Middle frontal gyrus (tissue), 1 donor: ENCODE data around the gene WBP1.
A peak's percentile ranks its signal among the peaks of the same experiment; 100 is the strongest.
"Not testable (repeated sequence)": the region's sequence is repeated elsewhere in the genome, so short reads cannot be mapped to it uniquely, and the experiment has no call there.

Experiments used
- DNase-seq: peaks from one replicate; pipeline ENCODE4 v3.0.0-alpha.2; 2015; ENCODE audit warnings: low spot score; ENCODE audit errors: extremely low spot score

WBP1 gene

DNA sequence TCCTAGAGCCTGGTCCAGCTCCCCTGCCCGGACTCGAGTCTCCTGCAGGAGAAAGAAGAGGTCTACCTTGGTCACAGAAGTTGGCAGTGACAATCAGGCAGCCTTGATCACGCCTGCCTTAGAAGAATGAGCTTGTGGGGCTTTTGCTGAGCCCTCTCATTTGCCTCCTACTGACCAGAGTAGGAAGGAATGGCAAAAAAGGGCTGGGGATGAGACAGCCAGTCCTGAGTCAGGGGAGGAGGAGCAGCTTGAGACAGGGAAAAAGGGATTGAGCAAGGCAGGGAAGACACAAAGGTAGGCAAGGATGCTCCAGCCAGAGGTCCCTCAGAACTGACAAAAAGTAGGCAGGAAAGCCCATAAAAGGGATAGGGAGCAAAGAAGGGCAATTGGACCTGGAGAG is 30.7 kb upstream of the WBP1 start:
- no peak for DNase-seq

DNA sequence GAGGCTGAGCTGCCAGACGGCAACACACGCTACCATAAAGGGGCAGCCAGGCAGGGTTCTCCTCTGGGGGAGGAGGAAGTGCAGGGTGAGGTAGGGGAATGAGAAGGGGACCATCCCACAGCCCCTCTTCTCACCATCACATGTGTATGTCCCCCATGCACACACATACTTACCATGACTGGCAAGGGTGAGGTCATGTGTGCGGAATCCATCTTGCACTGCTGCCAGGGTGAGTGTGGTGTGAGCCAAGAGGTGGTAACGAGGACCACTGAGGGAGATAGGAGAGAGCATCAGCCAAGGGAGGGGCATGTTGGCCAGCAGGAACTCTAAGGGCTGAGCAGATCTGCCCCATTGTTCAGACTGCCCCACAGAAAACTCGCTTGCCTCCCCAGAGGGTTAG is 29.6 kb upstream of the WBP1 start:
- DNase-seq, result no peak

DNA sequence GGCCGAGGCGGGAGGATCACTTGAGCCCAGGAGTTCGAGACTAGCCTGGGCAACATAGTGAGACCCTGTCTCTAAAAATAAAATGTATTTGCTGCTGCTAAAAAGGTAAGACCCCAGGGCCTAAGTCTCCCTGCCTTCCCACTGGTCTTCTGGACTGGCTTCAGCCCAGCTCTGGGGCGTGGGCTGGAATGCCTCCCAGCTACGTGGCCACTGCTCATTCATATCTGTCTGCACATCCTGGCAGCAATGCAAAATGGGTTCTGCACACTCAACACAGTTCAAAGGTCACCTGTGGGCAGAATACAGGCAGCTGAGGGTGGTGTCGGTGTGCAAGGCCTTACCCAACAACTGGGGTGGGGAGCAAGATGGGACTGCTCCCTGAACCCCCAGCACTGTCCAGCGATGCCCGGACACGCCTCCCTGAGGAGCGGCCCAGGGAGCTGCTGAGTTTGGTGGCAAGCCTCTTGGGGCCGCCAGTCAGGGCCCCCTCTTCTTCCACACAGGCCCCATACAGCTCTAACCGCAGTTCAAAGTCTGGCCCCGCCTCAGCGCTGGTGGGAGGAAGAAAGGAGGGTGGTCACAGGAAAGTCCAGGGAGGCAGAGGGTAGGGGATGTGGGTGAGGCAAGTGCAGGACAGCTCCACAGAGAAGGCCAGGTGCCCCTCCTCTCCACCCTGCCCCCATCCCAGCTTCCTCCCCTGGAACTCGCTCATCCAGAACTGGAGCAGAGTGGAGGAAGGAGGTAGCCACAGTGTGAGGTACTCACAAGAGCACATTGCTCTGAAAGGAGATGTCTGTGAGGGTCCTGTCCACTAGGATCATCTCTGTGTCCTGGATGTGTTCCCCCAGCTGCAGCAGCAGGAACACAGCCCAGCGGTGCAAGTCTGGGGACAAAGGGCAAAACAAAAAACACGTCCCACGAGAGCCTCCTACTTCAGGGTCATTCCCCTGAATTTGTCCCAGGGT is 28.5 kb upstream of the WBP1 start:
- no peak for DNase-seq

- DNase-seq, result no peak
Observed at GRCh38 chr2:74430502-74430901, 27.7 kb upstream of the WBP1 start.

DNA sequence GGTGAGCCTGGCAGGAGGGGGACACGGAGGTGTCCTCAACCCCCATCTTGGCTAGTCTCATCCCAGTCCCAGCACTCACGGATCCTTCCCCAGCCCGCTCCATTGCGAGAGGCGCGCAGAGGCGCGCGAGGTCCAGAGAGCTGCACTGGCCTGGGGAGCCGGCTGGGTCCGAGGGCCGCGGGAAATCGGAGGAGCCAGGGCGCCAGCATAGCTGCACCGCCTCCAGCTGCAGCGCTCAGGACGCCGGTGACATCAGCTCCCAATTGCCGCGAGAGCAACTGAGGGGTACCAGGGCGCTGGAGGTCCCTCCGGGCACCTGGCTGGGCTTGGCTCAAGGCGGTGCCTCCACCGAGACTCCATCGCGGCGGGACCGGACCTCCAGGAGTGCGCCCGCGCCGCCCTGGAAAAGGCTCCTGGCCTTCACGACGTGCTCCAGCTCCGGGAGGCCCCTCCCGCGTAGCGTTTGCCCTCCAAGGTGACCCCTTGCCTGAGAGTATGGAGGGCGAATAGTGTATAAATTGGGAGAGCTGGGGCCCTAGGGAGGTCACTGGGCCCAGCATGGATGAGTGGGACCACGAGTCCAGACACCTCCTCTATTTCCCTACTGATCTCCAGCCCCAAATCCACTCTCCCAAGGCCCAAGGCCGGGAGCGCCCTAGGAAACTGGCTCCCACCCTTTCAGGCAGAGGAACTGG is 22.0 kb upstream of the WBP1 start:
- no peak for DNase-seq

GRCh38 chr2:74436848-74437695 is 21.2 kb upstream of the WBP1 start:
- DNase-seq, result no peak

GRCh38 chr2:74438248-74438647 is 20.0 kb upstream of the WBP1 start:
- DNase-seq, result no peak

DNA sequence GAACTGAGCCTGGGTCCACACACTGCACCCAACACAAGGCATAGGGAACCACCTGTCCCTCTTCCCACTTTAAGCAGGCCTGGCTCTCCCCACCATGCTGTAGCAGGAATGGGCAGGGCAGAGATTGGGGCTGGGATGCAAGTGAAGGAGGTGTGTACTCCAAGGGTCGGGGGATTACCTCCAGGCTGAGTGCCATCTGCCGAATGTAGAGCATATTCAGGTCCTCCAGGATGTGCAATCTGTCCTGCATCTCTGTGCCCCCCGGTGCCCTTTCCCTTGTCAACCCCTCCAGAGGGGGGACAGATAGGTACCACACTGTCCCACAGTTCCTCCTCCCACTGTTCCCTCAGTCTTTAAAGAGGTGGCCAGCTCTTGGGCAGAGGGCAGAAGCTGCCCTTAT is 18.9 kb upstream of the WBP1 start:
- no peak for DNase-seq

- DNase-seq, result peak; percentile 76
Observed at GRCh38 chr2:74439803-74440377, 18.3 kb upstream of the WBP1 start.

GRCh38 chr2:74440378-74441169 is 17.7 kb upstream of the WBP1 start:
- DNase-seq, result peak; percentile 58

- DNase-seq, result no peak
Observed at GRCh38 chr2:74441170-74441689, 17.0 kb upstream of the WBP1 start.

DNA sequence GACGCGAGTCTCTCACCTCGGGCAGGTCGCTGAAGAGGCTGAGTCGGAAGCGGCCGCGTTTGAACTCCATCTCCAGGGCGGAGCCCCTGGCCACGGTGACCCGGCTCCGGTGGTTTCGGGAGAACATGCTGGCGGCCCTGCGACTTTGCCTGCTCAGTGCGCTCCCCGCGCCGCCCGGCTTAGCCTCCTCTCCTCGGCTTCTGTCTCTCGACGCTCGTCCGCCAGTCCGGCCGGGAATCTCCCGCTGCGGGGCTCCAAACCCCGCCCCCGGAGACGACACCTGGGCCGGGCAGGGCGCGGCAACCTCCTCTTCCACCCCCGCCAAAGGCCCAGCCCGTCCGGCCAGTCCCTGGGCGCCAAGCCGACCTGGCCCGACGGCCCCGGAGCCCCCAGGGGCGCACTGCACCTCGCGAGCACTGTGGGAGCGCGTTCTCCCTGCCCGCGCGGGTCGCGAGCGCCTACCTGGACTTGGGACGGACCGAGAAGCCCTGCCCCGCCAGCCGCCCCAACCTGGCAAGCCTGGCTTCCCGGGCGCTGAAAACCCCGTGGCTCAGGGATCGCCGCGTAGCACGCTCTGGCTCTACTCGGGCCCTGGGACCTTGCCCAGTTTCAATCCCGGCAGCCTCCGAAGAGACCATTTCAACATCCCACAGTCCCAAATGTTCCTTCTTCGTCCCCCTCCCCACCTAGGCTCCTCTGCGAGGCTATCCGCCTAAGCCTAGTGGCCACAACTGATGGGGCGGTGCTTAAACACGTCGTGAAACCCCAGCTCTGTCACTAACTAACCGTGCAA is 16.4 kb upstream of the WBP1 start, which contains the start of gene RTKN:
RTKN (minus strand) TSS at position 248 of the 793 bp plus-strand sequence; CDS start at position 127, 121 bp downstream.
- no peak for DNase-seq

DNA sequence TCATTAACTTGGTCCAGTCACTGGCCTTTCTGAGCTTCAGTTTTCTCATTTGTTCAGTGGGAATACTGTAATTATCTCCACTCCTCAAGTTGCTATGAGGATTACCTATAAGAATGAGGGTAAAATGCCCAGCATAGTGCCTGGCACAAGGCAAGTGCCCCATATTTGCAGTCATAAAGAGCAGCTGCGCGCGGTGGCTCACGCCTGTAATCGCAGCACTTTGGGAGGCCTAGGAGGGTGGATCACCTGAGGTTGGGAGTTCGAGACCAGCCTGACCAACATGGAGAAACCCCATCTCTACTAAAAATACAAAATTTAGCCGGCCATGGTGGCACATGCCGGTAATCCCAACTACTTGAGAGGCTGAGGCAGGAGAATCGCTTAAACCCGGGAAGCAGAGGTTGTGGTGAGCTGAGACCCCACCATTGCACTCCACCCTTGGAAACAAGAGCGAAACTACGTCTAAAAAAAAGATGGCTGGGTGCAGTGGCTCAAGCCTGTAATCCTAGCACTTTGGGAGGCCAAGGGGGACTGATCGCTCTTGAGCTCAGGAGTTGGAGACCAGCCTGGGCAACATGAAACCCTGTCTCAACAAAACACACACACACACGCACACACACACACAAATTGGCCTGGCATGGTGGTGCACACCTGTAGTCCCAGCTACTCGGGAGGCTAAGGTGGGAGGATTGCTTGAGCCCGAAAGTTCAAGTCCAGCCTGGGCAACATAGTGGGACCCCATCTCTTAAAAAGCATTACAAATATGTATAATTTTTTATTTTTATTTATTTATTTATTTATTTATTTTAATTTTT is 15.5 kb upstream of the WBP1 start:
- DNase-seq, result not testable (repeated sequence)

DNA sequence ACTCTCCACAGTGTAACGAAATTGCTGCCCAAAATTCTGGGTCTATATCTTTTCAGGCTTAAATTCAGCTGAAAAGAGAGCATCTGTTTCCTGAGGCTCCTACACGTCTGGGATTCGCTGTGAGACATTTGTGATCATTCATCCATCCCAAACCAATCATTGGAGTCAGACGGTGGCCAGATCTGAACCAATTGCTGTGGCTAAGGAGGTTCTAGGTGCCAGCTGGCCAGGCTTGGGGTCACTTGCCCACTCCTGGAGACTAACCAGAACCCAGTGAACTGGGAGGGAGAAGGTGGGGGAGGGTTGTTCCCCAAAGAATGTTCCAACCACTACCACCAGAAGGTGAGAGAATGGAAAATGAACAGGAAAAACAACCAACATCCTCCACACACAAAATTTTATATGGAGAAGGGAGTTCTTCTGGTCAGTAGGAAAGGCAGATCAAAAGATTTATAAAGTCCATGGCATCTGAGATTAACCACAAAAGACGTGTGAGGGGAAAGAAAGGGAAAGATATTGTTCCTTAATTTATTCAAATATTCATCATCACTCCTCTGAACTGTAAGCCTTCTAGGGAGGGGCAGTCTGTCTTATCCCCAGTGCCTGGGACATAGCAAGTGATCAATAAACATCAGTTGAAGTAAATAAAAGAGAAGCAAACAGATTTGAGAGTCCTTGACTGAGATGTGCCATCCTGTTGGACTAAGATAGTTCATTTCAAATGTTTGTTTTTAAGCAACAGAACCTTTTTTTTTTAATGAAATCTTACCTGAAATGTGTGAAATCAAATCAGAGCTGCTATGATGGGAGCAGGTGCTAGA is 13.5 kb upstream of the WBP1 start:
- no peak for DNase-seq

DNA sequence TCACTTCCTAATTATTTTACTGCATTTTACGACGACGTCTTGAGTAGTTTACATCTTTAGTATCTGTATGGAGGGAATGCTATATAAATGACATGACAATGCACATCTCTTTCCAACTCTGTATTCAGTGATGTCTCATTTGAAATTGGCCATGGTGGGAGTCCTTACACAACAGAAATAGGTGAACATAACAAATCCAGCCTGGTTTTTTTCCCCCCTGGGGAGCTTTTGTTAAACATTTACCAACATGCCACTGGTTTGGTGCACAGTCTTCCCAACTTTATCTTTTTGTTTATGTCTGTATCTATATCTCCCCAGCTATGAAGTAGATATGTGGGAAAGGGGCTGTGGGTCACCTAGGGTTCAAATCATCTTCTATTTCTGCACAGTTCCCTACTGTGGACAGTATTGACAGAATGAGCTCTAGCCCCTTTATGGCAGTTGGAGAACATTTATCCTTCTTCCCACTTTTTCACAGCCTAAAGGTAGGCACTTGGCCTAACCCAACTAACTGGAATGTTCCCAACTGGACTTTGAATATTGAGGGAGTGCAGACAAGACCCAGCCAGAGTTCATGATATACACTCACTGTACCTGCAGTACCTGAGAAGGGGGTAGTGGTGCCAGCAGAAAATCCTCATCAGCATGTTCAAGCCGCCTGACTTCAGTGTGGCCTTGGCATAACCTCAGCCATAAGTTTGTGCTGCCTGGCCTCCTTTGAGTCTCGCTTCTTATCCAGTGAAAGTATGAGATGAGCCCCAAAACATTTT is 10.8 kb upstream of the WBP1 start:
- no peak for DNase-seq

DNA sequence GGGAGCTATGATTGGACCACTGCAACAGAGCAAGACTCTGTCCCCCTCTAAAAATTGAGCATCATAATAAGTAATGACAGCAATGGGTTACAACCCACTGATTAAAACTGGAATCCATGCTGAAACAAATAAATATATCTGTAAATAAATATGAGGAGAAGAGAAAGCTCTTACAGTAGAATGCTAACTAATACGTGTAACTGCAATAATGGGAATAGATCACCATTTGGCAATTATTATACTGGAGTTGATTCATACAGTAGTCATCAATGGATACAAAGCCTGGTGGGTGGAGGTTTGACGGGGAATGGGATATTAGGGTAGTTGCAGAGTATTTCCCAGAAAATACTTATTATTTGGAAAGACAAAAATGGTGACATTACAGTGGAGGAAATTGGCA is 9.5 kb upstream of the WBP1 start:
- DNase-seq, result no peak
